ENCODE results near the gene NAV2.

Gene NAV2

DNA sequence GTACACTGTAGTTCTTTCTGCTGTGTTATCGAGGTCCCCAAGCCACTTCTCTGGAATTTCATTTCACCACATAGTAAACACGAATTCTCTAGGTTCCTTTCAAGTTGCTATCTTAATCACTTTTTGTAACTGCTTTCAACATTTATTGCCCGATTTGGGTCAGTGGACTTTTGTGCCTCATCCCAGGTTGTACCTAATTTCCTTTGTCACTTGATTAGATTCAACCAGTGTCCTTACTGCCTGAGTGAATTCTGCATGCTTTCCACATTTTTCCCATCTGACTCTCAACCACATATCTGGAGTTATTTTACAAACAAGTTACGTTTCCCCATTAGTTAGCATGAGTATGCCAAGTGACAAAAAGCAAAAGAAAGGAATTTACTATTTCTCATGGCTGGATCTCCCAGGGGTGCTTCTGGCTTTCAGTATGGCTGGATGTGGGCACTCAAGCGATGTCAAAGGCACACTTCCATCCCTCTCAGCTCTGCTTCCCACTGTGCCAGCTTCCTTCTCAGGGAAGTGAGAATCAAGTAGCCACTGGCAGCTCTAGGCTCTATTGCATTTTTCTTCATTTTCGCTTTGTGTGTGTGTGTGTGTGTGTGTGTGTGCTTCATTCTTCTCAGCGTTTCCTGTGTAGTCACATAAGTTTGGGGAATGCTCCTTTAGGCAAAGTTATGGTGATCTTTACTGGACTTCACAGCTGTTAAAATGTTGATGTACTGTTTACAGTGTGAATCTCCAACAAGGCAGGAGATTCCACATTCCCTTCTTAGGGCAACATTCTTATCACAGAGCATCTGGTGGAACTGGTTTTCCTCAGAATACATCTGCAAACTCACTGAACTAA is 318.7 kb downstream of the NAV2 start:
- no peak for DNase-seq (ENCODE audit: extremely low read depth in 1 of 2, low read depth in 1 of 2)

GRCh38 chr11:20032127-20032526 is 319.5 kb downstream of the NAV2 start:
- no peak for DNase-seq (ENCODE audit: extremely low read depth in 1 of 2, low read depth in 1 of 2)

DNA sequence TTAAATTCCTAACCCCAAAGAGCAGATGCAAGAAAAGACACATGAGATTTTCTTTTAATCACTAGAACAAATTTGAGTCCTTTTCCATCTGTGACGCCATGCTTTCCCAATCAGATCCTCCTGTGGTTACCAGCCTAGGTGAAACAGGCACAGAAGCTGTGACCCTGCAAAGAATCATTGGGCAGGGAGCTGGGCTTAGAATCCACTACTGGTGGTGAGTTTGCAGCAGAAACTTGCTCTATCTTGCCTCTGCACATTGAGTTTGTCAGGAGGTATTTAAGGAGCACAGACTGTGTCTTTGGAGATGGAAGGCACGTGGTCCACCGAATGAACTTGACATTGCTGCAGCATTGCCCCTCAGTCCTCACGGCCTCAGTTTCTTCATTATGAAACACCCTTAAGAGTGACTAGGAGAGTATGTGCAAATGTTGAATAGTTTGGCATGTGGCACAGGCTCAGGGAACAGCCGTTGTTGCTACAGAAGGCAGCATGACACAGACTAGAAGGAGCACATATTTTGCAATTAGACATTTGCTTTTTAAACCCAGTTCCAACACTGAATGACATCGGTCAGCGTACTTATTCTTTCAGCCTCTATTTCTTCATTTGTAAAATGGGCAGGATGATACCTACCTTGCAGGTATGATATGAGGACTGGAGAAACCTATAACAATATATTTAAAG is 320.1 kb downstream of the NAV2 start:
- no peak for DNase-seq (ENCODE audit: extremely low read depth in 1 of 2, low read depth in 1 of 2)

DNA sequence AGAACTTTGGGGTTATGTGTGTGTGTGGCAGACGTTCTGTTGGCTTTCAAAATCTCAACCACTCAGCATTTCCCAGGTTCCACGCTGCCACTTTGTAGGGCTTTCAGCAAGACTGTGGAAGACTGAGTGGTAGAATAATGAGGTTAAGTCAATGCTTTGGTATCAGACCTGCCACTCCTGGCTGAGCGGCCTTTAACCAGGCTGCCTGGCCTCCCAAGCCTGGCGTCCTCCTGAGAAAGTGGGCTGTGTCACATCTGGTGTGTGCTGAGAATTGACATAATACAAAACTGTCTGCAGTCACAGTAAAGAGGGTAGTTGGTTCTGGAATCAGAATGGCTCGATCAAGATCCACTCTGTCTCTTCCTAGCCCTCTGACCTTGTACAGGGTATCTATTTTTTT is 321.2 kb downstream of the NAV2 start:
- no peak for DNase-seq (ENCODE audit: extremely low read depth in 1 of 2, low read depth in 1 of 2)

- no peak for DNase-seq (ENCODE audit: extremely low read depth in 1 of 2, low read depth in 1 of 2)
Measured at GRCh38 chr11:20034941-20035340, 322.3 kb downstream of the NAV2 start.

- DNase-seq (ENCODE audit: extremely low read depth in 1 of 2, low read depth in 1 of 2), result no peak
Measured at GRCh38 chr11:20035375-20035700, 322.7 kb downstream of the NAV2 start.

GRCh38 chr11:20035701-20036601 is 323.3 kb downstream of the NAV2 start:
- no peak for DNase-seq (ENCODE audit: extremely low read depth in 1 of 2, low read depth in 1 of 2)

DNA sequence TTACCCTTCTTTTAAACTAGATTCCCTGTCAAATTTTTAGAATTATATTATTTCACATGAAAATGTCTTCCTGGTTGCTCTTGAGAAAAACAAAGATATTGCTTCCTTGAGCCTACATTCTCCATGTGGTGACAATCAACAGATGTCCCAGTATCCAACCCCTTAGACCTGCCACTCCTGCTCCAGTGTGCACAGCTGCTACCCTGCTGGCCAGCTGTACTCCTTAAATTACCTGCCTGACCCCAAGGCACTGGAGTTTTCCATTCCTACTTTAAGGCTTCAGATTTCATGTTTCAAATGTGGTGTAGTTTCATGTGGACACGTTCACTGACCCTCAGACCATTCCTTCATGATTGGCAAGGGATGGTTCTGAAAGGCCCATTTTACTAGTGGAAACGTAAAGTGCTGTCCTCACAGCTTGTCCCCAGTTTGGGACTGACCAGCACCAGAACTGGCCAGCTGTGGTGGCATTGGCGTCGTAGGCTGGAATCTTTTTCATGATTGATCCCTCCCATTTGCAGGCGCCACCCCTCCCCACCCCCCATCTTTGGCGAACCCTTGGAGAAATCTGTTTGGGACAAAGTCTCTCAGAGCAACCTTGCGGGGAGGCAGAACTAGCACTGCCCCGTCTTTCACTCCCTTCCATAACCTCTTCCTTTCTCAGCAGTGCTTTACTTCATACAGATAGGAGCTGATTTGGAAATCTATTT is 324.1 kb downstream of the NAV2 start:
- no peak for DNase-seq (ENCODE audit: extremely low read depth in 1 of 2, low read depth in 1 of 2)

- no peak for DNase-seq (ENCODE audit: extremely low read depth in 1 of 2, low read depth in 1 of 2)
Measured at GRCh38 chr11:20037396-20038153, 324.9 kb downstream of the NAV2 start.

GRCh38 chr11:20038412-20038811 is 325.8 kb downstream of the NAV2 start:
- DNase-seq (ENCODE audit: extremely low read depth in 1 of 2, low read depth in 1 of 2), result no peak

- no peak for DNase-seq (ENCODE audit: extremely low read depth in 1 of 2, low read depth in 1 of 2)
Measured at GRCh38 chr11:20038972-20039371, 326.3 kb downstream of the NAV2 start.

DNA sequence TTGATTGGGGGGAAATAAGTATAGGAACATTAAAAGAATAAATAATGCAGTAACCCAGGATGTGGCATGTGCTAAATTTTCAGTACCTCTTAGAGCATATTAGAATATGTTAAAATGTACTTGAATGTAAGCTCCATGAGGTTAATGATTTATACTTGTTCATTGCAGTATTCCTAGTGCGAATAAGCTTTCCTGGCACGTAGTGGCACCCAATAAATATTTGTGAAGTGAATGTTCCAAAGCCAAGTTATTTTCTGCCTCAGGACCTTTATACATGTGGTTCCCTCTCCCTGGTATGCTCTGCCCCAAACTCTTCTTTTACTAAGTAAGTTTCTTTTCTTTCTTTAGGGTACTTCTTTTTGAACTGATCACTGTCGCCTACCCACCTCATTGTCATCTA is 328.9 kb downstream of the NAV2 start:
- no peak for DNase-seq (ENCODE audit: extremely low read depth in 1 of 2, low read depth in 1 of 2)

DNA sequence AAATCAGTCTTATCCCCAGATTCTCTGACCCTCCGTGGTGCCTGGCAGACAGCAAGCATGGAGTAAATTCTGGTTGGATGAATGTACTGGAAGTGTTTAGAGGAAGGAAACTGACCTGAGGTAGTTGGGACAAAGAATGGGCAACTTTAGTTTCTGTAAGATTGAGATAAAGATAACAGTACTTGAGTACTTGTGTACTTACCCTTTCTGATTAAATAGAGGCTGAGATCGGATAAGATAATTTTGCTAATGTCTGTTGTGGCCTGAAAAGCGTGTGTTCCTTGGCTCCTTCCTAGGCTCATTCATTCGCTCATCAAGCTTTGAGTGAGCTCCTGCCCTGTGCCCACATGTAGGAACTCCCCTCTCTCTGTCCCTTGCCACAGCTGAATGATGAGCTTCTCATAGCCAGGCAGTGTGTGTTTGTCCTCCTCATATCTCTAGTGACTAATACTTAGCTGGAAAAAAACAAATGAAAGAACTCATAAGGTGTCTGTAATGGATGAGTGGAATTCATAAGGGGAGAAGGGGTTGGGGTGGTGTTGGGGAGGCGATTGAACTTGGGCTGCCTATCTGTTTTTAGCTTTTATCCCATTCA is 329.5 kb downstream of the NAV2 start:
- no peak for DNase-seq (ENCODE audit: extremely low read depth in 1 of 2, low read depth in 1 of 2)

DNA sequence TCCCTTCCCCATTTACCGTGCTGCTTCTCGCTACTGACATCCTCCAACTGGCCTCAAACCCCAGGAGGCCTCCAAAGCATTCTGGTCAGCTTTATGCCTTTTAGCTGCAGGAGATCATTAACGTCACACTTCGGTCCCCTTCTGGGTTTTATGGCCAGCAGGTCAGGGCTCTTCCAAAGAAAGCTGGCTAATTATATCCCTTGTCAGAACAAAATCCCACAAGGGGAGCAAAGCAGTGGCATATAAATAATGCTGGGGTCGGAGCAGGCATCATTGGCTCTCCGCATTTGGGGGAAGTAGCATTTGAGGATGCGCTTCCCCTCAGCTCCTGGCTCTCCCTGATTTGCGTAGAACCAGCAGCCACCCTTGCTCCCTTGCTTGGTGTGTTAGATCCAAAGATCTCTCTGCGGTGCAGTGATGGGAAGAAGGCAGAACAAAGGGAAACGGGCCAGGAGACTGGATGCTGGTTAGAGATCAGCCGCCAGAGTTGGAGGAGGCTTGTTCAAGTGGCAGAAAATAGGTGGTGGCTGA is 330.2 kb downstream of the NAV2 start:
- no peak for DNase-seq (ENCODE audit: extremely low read depth in 1 of 2, low read depth in 1 of 2)

DNA sequence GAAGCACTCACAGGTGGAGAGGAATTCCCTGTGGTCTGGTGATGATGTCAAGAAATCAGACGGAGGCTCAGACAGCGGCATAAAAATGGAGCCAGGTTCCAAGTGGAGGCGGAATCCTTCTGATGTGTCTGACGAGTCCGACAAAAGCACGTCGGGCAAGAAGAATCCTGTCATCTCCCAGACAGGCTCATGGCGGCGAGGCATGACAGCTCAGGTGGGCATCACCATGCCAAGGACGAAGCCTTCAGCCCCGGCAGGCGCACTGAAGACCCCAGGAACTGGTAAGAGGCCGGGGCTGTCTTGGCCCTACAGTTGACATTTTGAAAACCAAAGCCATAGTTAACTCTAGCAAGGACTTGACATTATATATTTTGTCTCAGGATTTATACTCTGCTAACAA is 331.4 kb downstream of the NAV2 start:
- DNase-seq (ENCODE audit: extremely low read depth in 1 of 2, low read depth in 1 of 2), result no peak

GRCh38 chr11:20045098-20045688 is 332.6 kb downstream of the NAV2 start:
- DNase-seq (ENCODE audit: extremely low read depth in 1 of 2, low read depth in 1 of 2), result no peak

DNA sequence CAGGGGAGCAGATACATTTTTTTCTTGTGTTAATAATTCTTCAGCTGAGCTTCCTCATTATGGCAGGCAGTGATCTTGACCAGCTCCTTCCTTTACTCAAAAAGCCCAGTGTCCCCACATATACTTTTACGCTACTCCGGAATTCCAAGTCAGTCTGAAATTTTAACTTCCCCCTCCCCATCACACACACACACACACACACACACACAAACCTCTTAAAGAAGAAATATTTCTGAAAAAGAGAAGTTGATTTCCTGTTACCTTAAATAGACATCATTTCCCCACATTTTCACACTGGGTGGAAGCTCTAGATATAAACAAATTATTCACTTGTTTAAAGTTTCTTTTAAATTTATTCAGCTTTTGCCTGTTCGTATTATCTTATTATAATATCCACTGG is 333.8 kb downstream of the NAV2 start:
- DNase-seq (ENCODE audit: extremely low read depth in 1 of 2, low read depth in 1 of 2), result no peak

DNA sequence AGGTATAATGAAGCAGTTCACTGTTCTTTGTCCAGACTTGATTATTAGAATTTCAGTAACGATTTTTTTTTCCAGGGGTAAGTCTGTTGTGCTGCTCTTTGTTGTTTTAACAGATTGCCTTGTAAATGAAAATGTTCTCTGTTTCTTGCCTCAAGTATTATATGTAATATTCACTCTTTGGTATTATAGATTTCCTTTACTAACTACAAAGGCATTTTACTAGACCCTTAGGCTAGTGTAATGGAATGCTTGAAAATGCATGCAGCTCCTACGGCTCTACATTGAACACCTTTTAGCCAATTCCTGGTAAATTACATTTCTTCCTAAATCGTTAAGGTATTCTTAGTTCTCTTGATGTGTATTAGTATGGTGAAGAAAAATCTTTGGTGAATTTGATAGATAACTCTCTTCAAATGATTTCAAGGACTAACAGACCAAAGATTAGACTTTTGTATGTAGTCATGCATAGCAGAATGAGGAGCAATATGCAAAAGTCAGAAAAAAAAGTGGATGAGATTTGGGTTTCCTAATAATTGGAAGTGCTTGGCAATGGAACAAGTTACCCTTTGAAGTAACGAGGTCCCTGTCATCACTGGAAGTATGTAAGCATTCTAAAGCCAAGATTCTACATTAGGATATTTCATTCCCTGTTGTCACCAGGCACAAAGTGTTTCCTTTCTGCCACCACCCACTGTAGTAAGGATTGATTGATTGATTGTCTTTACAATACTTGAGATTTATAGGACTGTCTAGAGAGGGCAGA is 334.6 kb downstream of the NAV2 start:
- no peak for DNase-seq (ENCODE audit: extremely low read depth in 1 of 2, low read depth in 1 of 2)

All from stimulated activated CD8-positive, alpha-beta memory T cell treated with anti-CD3 and anti-CD28 coated beads, Interleukin-7, amount 100 ng/mL, for 48 hours (primary cell).